Measurements from ENCODE around the gene FITM2.

FITM2 gene

DNA sequence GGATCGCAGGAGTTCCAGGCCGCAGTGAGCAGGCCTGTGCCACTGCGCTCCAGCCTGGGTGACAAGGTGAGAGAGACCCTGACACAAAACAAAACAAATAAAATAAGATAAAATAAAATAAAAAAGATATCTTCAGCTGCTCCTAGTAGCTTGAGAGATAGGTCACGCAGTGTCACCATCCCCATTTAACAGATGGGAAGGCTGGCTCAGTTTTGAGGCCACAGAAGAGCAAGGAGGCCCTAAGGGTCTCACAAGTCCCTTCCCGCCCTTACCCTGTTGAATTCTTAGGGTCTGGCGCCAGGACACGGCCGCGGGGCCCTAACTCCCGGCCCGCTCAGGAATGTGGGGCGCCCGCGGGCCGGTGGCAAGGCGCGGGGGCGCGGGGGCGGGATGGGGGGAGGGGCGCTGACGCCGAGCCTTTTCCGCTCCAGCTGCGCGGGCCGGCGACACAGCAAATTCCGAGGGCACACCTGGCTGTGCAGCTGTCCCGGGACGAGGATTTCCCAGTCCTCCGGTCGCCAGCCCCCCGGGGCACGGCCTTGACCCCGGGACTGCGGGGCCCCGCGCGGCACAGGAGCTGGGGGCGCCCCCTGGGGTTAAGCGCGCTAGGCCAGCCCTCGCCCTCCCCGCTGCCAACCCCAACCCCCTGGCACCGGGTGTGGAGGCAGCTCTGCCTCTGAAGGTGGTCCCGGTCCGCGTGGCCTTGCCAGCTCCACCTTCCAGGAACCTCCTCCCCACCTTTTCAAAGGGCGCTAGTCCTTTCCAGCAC lies 15.6 kb upstream of the FITM2 start:
- H3K4me1 ChIP-seq (ENCODE audit: insufficient read depth, poor library complexity, severe bottlenecking), result peaks cover 4% of the 10 kb centered on the region
- H3K9me3 ChIP-seq (ENCODE audit: severe bottlenecking), result no peaks in the 10 kb centered on the region
- no peaks in the 10 kb centered on the region for H3K27me3 ChIP-seq (ENCODE audit: insufficient read depth, poor library complexity, severe bottlenecking)
- H3K36me3 ChIP-seq (ENCODE audit: low read depth), result no peaks in the 10 kb centered on the region
- TF ChIP-seq, protein P1, sequence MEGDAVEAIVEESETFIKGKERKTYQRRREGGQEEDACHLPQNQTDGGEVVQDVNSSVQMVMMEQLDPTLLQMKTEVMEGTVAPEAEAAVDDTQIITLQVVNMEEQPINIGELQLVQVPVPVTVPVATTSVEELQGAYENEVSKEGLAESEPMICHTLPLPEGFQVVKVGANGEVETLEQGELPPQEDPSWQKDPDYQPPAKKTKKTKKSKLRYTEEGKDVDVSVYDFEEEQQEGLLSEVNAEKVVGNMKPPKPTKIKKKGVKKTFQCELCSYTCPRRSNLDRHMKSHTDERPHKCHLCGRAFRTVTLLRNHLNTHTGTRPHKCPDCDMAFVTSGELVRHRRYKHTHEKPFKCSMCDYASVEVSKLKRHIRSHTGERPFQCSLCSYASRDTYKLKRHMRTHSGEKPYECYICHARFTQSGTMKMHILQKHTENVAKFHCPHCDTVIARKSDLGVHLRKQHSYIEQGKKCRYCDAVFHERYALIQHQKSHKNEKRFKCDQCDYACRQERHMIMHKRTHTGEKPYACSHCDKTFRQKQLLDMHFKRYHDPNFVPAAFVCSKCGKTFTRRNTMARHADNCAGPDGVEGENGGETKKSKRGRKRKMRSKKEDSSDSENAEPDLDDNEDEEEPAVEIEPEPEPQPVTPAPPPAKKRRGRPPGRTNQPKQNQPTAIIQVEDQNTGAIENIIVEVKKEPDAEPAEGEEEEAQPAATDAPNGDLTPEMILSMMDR (IDR thresholded peaks at IDR 0.05; ENCODE audit: poor library complexity, severe bottlenecking), result peak; percentile 27
- peak overlapping the region; percentile 10 for H3K4me3 ChIP-seq (ENCODE audit: severe bottlenecking)
- H3K27ac ChIP-seq (ENCODE audit: poor library complexity, severe bottlenecking), result no peak overlapping the region
- ATAC-seq (ENCODE audit: low read depth) (peak; percentile 6; the same call in 1 of the 3 replicates), DNase-seq (ENCODE audit: low spot score) (no peak)

DNA sequence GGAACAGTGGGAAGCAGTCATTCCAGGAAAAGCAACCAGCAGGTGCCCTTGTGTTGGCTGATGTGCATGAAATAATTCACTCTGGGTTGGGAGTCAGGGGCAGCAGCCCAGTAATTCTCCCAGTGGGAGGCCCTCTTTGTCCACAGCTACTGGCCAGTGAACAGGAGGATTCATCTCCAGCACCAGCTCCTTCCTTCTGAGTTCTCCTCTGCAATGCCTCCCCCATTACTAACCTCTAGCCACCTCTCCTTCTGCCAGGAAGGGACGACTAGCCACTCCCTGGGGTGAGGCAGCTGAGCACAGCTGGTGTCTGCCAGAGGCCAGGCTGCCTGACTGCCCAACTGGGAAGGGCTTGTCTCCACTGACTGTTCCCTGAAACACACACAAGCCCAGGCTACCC lies 13.3 kb upstream of the FITM2 start:
- Histone ChIP-seq H3K4me1 (ENCODE audit: insufficient read depth, poor library complexity, severe bottlenecking) (no peaks in the 10 kb centered on the region), H3K27ac (ENCODE audit: poor library complexity, severe bottlenecking) (no peak overlapping the region), H3K27me3 (ENCODE audit: insufficient read depth, poor library complexity, severe bottlenecking) (no peaks in the 10 kb centered on the region), H3K4me3 (ENCODE audit: severe bottlenecking) (no peak overlapping the region), H3K9me3 (ENCODE audit: severe bottlenecking) (no peaks in the 10 kb centered on the region), H3K36me3 (ENCODE audit: low read depth) (no peaks in the 10 kb centered on the region)
- peak; percentile 79 for ATAC-seq (ENCODE audit: low read depth)
- TF ChIP-seq, protein P1 (IDR thresholded peaks at IDR 0.05; ENCODE audit: poor library complexity, severe bottlenecking), result no peak
- DNase-seq (ENCODE audit: low spot score), result no peak

DNA sequence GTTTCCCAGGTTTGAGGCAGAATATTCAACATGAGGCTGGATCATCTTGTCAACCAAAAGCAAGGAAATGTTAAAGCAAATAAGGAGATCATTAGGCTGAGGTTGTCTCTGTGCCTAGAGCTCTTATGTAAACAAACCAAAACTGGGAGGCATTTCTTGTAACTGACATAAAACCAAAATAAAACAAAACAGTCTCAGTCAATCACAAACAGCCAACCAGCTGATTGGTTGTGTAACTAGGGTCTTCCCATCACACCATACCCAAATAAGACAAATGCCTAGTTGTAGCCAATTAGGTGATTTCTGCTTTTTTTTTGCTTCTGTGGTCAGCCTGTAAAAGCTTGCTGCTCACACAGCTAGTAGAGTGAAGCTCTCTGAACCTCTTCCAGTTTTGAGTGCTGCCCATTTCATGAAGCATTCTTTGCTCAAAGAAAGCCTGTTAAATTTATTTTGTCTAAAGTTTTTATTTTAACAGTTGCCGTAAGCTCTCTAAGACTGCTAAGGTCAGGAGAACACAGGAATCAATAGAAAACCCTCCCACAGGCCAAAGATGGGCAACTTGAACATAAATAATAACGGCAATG lies 8.9 kb upstream of the FITM2 start:
- Histone ChIP-seq H3K36me3 (ENCODE audit: low read depth) (no peaks in the 10 kb centered on the region), H3K4me3 (ENCODE audit: severe bottlenecking) (no peak overlapping the region), H3K9me3 (ENCODE audit: severe bottlenecking) (no peaks in the 10 kb centered on the region), H3K27me3 (ENCODE audit: insufficient read depth, poor library complexity, severe bottlenecking) (no peaks in the 10 kb centered on the region), H3K27ac (ENCODE audit: poor library complexity, severe bottlenecking) (no peak overlapping the region), H3K4me1 (ENCODE audit: insufficient read depth, poor library complexity, severe bottlenecking) (no peaks in the 10 kb centered on the region)
- no peak for DNase-seq (ENCODE audit: low spot score)
- TF ChIP-seq, protein P1 (IDR thresholded peaks at IDR 0.05; ENCODE audit: poor library complexity, severe bottlenecking), result no peak
- no peak for ATAC-seq (ENCODE audit: low read depth)

DNA sequence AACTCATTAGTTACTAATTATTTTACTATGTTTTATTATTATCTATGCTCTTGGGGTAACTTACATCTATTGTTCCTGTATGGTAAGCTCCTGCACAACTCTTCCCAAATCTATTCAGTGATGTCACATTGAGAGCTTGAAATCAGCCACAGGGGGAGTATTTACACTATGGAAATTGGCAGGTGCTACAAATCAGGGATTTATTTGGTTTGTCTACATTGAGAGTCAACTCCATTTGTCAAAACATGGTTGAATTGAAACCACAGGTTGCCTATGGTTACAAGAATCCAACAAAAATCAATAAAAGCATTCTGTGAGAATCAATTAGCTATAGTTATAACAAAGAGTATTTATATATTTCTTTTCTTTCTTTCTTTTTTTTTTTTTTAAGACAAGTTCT lies 3.9 kb upstream of the FITM2 start:
- H3K27ac ChIP-seq (ENCODE audit: poor library complexity, severe bottlenecking), result no peak overlapping the region
- no peaks in the 10 kb centered on the region for H3K9me3 ChIP-seq (ENCODE audit: severe bottlenecking)
- TF ChIP-seq, protein P1 (IDR thresholded peaks at IDR 0.05; ENCODE audit: poor library complexity, severe bottlenecking), result no peak
- ATAC-seq (ENCODE audit: low read depth) (no peak), DNase-seq (ENCODE audit: low spot score) (no peak)
- no peaks in the 10 kb centered on the region for H3K36me3 ChIP-seq (ENCODE audit: low read depth)
- no peak overlapping the region for H3K4me3 ChIP-seq (ENCODE audit: severe bottlenecking)
- H3K4me1 ChIP-seq (ENCODE audit: insufficient read depth, poor library complexity, severe bottlenecking), result peaks cover 2% of the 10 kb centered on the region
- H3K27me3 ChIP-seq (ENCODE audit: insufficient read depth, poor library complexity, severe bottlenecking), result no peaks in the 10 kb centered on the region
